Fibroblast of villous mesenchyme (primary cell): ENCODE data around the gene CLCN1. TPM values are rescaled to one million over a fixed set of nuclear protein-coding genes. Genes with fewer than 3 reads are reported as not detected.

ENCODE experiments used
- DNase-seq: peaks from one replicate; pipeline ENCODE4 v3.0.0-alpha.2; 2010; ENCODE audit warnings: low read depth
- H3K4me3 ChIP-seq: 2 replicates; pipeline ENCODE4 v1.5.1; 2011; ENCODE audit warnings: low read depth, mild to moderate bottlenecking, low read length
- total RNA-seq: library from RNA; depleted of rRNA; stranded (reverse); fragments of >200 nt; gene quantifications from 2 replicates; pipeline ENCODE4 v1.2.3, GENCODE V29; 2012
- TF ChIP-seq, protein P1 (sequence below): IDR thresholded peaks from 2 replicates; pipeline ENCODE4 v1.5.1; 2012; ENCODE audit warnings: low read depth, mild to moderate bottlenecking, low read length; ENCODE audit not compliant: insufficient read depth

Gene CLCN1
- total RNA-seq, 1 donor: under 0.01 TPM

DNA sequence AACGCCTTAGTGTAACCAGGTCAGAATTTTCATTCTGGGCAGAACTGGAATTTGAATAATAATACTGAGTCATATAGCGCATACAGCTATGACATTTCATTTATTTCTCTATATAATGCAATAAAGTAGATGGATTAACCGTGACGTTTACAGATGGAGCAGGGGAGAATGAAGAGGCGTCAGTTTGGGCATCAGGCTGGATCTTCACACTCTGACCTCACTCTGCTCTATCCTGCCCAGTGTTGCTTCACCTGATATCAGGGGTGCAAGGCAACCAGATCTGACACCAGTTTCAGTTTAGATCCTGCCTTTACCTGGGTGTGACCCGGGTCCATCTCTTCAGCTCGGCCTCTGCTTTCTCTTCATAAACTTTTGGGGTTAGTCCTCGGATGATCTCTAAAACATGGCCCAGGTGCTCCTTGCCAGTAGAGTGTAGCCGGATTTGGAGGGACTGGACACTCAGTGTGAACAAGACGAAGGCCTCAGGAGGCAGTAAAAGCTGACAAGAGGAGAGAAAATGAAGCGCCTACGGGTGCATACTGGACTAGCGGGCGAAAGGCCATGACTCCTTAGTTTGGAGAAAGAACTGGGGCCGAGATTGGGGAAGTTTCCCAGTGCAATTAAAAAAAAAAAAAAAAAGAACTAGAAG lies 63.8 kb downstream of the CLCN1 start:
- peak overlapping the region; percentile 95 for H3K4me3 ChIP-seq
- no peak for DNase-seq

DNA sequence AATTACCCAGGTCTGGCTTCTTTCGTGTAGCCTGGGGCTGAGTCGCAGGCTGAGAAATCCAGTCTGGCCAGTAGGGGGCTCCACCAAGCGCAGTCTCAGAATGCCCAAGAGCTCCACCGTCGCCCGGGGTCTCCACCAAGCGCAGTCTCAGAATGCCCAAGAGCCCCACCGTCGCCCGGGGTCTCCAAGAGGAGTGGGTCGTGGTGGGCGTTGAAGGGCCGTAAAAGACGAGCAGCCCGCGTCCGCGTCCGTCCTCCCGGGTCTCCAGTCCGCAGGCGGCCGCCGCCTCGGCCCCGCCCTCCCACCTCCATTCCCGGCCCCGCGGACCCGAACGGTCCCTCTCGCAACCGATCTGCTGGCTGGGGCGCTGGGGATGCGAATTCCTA lies 64.3 kb downstream of the CLCN1 start:
- TF ChIP-seq, protein P1, sequence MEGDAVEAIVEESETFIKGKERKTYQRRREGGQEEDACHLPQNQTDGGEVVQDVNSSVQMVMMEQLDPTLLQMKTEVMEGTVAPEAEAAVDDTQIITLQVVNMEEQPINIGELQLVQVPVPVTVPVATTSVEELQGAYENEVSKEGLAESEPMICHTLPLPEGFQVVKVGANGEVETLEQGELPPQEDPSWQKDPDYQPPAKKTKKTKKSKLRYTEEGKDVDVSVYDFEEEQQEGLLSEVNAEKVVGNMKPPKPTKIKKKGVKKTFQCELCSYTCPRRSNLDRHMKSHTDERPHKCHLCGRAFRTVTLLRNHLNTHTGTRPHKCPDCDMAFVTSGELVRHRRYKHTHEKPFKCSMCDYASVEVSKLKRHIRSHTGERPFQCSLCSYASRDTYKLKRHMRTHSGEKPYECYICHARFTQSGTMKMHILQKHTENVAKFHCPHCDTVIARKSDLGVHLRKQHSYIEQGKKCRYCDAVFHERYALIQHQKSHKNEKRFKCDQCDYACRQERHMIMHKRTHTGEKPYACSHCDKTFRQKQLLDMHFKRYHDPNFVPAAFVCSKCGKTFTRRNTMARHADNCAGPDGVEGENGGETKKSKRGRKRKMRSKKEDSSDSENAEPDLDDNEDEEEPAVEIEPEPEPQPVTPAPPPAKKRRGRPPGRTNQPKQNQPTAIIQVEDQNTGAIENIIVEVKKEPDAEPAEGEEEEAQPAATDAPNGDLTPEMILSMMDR: peak; percentile 87
- peak overlapping the region; percentile 95 for H3K4me3 ChIP-seq
- DNase-seq: peak; percentile 87

More for the DNA sequence above, 63.8 kb downstream of the CLCN1 start:
- TF ChIP-seq, protein P1: no peak

- DNase-seq: peak; percentile 96
- H3K4me3 ChIP-seq: peak within 1 kb of the TSS; percentile 95
- TF ChIP-seq, protein P1: no peak
Measured at GRCh38 chr7:143380646-143381426, 64.9 kb downstream of the CLCN1 start, which contains the start of gene ZYX. TSS of gene ZYX (plus strand) at chr7:143381345. CDS start at chr7:143381572, 227 bp downstream.

DNA sequence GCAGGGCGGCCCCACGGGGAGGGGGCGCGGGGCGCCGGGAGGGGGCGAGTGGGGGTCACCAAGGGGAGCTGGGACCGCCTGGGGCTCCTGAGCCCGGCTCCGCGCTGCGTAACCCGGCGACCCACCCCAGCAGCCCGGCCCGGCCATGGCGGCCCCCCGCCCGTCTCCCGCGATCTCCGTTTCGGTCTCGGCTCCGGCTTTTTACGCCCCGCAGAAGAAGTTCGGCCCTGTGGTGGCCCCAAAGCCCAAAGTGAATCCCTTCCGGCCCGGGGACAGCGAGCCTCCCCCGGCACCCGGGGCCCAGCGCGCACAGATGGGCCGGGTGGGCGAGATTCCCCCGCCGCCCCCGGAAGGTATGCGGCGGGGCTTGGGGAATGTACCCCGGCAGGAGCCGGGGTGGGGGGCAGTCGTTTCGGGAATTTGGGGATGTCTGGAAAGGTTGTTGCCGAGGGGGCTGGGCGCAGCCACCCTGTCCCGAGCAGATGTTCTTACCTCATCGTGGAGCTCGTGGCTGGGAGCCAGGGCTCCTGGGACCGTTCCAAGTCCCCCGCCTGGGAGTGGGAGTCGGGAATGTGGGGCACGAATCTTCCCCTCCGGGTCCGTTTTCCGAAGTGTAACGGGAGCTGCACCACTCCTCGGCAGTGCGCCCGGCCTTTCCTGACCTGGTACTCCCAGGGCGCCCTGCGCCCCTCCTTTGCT lies 65.7 kb downstream of the CLCN1 start:
- TF ChIP-seq, protein P1: no peak
- peak overlapping the region; percentile 95 for H3K4me3 ChIP-seq
- peak; percentile 80 for DNase-seq

DNA sequence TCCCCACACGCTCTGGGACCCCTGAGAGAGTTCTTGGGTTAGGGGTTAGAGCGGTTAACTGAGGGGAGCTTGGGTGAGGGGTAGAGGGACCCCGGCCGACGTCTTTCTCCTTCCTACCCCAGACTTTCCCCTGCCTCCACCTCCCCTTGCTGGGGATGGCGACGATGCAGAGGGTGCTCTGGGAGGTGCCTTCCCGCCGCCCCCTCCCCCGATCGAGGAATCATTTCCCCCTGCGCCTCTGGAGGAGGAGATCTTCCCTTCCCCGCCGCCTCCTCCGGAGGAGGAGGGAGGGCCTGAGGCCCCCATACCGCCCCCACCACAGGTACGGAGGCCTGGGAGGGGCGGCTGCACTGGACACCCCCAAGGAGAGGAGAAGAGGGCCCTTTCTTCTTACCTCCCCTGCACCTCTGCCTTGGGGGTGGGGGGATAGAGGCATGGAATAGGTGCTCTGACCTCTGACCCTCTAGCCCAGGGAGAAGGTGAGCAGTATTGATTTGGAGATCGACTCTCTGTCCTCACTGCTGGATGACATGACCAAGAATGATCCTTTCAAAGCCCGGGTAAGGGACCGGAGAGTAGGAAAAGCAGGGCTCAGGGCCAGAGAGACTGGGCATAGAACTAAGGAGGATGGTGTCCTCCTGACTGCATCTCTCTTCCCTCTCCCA lies 66.3 kb downstream of the CLCN1 start:
- no peak for DNase-seq
- TF ChIP-seq, protein P1: no peak
- H3K4me3 ChIP-seq: peak overlapping the region; percentile 95
